HG03354 (cell line): ENCODE measurements around the gene MTOR.
A peak's percentile ranks its signal among the peaks of the same experiment; 100 is the strongest.
"Not testable (repeated sequence)": the region's sequence is repeated elsewhere in the genome, so short reads cannot be mapped to it uniquely, and the experiment has no call there.

Experiments used
- ATAC-seq: cut with Tn5 transposase; IDR thresholded peaks from one replicate; pipeline ENCODE4 v1.9.1; 2021; ENCODE audit warnings: mild to moderate bottlenecking; ENCODE audit not compliant: unreplicated experiment, poor library complexity, severe bottlenecking

Gene MTOR

GRCh38 chr1:11262171-11263049, at the start of gene MTOR:
Gene MTOR (minus strand): TSS chr1:11262551. CDS start chr1:11259409, 3,142 bp downstream.
- ATAC-seq: peak; percentile 99

GRCh38 chr1:11309385-11309784, 47.0 kb upstream of the MTOR start:
- ATAC-seq: no peak

- no peak for ATAC-seq
These were observed 46.4 kb upstream of the MTOR start for GRCh38 chr1:11308699-11309224.

- ATAC-seq: no peak
These were observed 45.5 kb upstream of the MTOR start for GRCh38 chr1:11307852-11308251.

- ATAC-seq: not testable (repeated sequence)
These were observed 43.2 kb upstream of the MTOR start for GRCh38 chr1:11305516-11305915.

GRCh38 chr1:11302366-11302765, 40.0 kb upstream of the MTOR start:
- no peak for ATAC-seq

GRCh38 chr1:11301601-11302000, 39.2 kb upstream of the MTOR start:
- no peak for ATAC-seq

GRCh38 chr1:11299225-11299574, 36.8 kb upstream of the MTOR start:
- no peak for ATAC-seq

GRCh38 chr1:11298390-11299224, 36.3 kb upstream of the MTOR start:
- no peak for ATAC-seq

GRCh38 chr1:11297774-11298173, 35.4 kb upstream of the MTOR start:
- ATAC-seq: not testable (repeated sequence)

- ATAC-seq: no peak
These were observed 33.6 kb upstream of the MTOR start for GRCh38 chr1:11295905-11296304.

- no peak for ATAC-seq
These were observed 32.6 kb upstream of the MTOR start for GRCh38 chr1:11294951-11295350.

- ATAC-seq: no peak
These were observed 31.5 kb upstream of the MTOR start for GRCh38 chr1:11293856-11294255.

GRCh38 chr1:11291049-11291448, 28.7 kb upstream of the MTOR start:
- no peak for ATAC-seq

- ATAC-seq: no peak
These were observed 26.7 kb upstream of the MTOR start for GRCh38 chr1:11289064-11289463.

GRCh38 chr1:11286735-11287410, 24.5 kb upstream of the MTOR start:
- ATAC-seq: no peak

GRCh38 chr1:11285883-11286734, 23.8 kb upstream of the MTOR start:
- no peak for ATAC-seq

GRCh38 chr1:11284784-11285183, 22.4 kb upstream of the MTOR start:
- ATAC-seq: no peak

- ATAC-seq: no peak
These were observed 20.8 kb upstream of the MTOR start for GRCh38 chr1:11283151-11283550.
